ENCODE results near the gene NRBF2. TPM values are rescaled to one million over a fixed set of nuclear protein-coding genes. Genes with fewer than 3 reads are reported as not detected.
"Not testable (repeated sequence)": the region's sequence is repeated elsewhere in the genome, so short reads cannot be mapped to it uniquely, and the experiment has no call there.

The NRBF2 gene
- total RNA-seq, result 10 to 100 TPM in 6 of 10 donors, 1 to 10 TPM in 4; 8.6 to 18.2 (median 10.2) TPM
- polyA plus RNA-seq, result 10 to 100 TPM in 1 of 2 donors, 1 to 10 TPM in 1; 3.5 to 10.2 TPM
- long read RNA-seq, donor 1, transcript NRBF2-201 (4 exons, 1,853 nt), result major isoform, 16 of 17 reads
- long read RNA-seq, donor 1, partial matches to known transcripts, result 0 of 17 reads
- long read RNA-seq, donor 1, other reads (novel, unspliced or antisense), result 0 of 17 reads
- long read RNA-seq, donor 2, transcript NRBF2-201 (4 exons, 1,853 nt), result major isoform, 9 of 9 reads
- long read RNA-seq, donor 2, partial matches to known transcripts, result 0 of 9 reads
- long read RNA-seq, donor 2, other reads (novel, unspliced or antisense), result 0 of 9 reads
- long read RNA-seq, donor 3, transcript NRBF2-201 (4 exons, 1,853 nt), result major isoform, 95 of 102 reads
- long read RNA-seq, donor 3, partial matches to known transcripts, result 3 of 102 reads
- long read RNA-seq, donor 3, other reads (novel, unspliced or antisense), result 2 of 102 reads

DNA sequence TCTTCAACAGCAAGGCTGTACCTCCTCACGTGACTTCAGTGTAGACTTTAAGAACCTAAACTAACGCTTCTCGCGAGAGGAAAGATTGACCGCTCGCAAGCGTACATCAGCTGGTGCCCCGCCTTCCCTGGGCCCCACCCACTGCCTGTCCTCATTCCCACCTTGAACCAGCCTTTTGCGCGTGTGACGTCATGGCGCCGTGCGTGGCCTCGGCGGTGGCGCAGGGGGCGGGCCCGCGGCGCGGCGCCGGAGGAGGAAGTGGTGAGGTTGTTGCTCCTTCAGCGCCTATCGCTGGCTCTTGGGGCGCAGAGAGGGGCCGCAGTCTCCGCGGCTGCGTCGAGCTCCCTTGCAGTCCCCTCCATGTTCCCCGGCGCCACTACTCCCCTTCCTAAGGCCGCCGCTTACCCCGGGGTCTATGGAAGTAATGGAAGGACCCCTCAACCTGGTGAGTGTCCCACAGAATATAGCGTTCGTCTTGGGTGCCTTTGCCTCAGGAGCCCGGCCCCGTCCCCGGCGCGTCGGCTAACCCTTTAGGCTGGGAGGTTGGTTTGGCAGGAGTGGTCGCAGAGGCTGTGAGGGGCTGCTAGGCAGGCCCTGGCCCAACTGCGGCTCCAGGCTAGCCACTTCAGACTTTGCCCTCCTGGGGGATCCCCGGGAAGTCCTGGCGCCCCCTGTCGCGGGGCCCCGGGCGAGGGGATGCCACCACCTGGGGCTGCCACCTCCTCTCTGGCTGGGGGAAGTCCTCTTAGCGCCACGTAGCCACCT is at the start of gene NRBF2:
TSS of gene NRBF2 (plus strand) at position 273 of the 765 bp plus-strand sequence. CDS start at position 416, 143 bp downstream.
- ATAC-seq (peak; percentile 99 to 100 (median 100)), DNase-seq (peak; percentile 98)
- Histone ChIP-seq H3K4me1 (peaks cover 0 to 43% (median 38%) of the 10 kb centered on the region in 9 donors), H3K9me3 (no peaks in the 10 kb centered on the region), H3K4me3 (peak within 1 kb of the TSS; percentile 77 to 99 (median 94)), H3K27me3 (no peaks in the 10 kb centered on the region), H3K36me3 (peaks cover 0 to 5% (median 0%) of the 10 kb centered on the region in 9 donors), H3K27ac (peak within 1 kb of the TSS; percentile 73 to 98 (median 93))
- intact Hi-C loops (cut with DNase I), result loop anchor here in 2 of 10 donors (1.0 to 2.0 kb wide), 2 partner anchors 18 kb away; no protein-coding TSS in a partner anchor
- WGBS, 2 donors, result 0 to 1% methylated on average over 55 of the region's 55 CpGs
- peak in 6 of 9 donors; percentile 9 to 41 (median 30) for TF ChIP-seq CTCF (IDR thresholded peaks at IDR 0.05)

DNA sequence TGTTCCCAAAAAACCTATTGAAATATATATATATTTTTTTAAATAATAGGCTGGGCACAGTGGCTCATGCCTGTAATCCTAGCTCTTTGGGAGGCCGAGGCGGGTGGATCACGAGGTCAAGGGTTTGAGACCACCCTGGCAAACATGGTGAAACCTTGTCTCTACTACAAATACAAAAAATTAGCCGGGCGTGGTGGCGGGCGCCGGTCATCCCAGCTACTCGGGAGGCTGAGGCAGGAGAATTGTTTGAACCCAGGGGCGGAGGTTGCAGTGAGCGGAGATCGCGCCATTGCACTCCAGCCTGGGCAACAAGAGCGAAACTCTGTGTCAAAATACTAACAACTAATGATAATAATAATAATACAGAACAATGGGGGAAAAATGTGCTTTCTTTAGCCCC is 49.7 kb upstream of the NRBF2 start:
- H3K27ac ChIP-seq, H3K9me3 ChIP-seq, DNase-seq, H3K27me3 ChIP-seq, H3K36me3 ChIP-seq, ATAC-seq, H3K4me3 ChIP-seq: not testable (repeated sequence)
- intact Hi-C loops (cut with DNase I), result loop anchor here (2.0 to 10.0 kb wide), 11 partner anchors 71 to 821 kb away; partner anchors contain the start of gene EGR2 (in 1 of the 10)
- 92 to 96% methylated on average over 14 of the region's 14 CpGs for WGBS, 2 donors
- H3K4me1 ChIP-seq, result peaks cover 0 to 10% (median 0%) of the 10 kb centered on the region in 9 donors

DNA sequence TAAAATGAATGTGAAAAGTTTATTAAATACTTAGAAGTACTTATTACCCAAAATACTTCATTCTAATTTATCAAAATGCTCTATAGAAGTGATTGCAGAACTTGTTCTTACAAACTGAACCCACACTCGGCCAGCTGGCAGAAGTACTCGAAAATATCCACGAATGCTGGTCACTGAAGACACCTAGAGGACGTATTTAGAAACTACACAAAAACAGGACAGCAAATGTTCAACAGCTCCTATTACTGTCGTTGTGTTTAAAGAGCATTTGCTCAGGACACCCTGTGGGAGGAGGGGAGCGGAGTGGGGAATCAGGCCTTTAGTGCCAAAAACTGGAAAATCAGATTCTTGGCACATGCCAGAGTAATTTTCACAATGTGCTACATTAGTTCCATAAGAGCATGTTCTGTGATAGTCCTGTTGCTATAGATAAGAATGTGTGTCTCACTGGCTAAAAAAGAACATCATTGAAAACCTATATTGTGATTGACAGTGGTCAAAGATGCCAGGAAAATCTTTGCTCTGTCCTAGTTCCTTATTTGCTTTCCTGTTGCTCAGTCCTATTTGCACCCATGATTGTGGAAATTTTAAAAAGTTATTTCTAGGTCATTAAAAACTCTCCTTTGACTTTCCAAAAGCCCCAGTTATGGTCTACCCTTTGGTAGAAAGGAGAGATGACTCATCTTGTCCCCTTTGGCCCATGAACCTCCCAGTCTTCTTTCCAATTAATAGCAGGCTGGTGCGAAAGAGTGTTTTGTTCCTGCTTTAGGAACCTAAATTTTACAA is 49.0 kb upstream of the NRBF2 start:
- peak overlapping the region in 2 of 10 donors; percentile 3 to 39 for H3K27ac ChIP-seq
- H3K9me3 ChIP-seq, result no peaks in the 10 kb centered on the region
- intact Hi-C loops (cut with DNase I), result loop anchor here (2.0 to 10.0 kb wide), 12 partner anchors 71 to 822 kb away; partner anchors contain the start of gene EGR2 (in 1 of the 10)
- ATAC-seq (peak; percentile 69 to 91 (median 88)), DNase-seq (peak; percentile 14 to 61)
- no peak overlapping the region for H3K4me3 ChIP-seq
- no peaks in the 10 kb centered on the region for H3K36me3 ChIP-seq
- TF ChIP-seq CTCF (IDR thresholded peaks at IDR 0.05), result peak; percentile 27 to 81 (median 70)
- peaks cover 0 to 5% (median 0%) of the 10 kb centered on the region in 7 donors for H3K27me3 ChIP-seq
- H3K4me1 ChIP-seq, result peaks cover 0 to 10% (median 0%) of the 10 kb centered on the region in 9 donors
- 14 to 17% methylated on average over 7 of the region's 7 CpGs for WGBS, 2 donors

GRCh38 chr10:63084690-63085382 is 48.3 kb upstream of the NRBF2 start:
- H3K9me3 ChIP-seq, result no peaks in the 10 kb centered on the region
- 69 to 77% methylated on average over 4 of the region's 4 CpGs for WGBS, 2 donors
- ATAC-seq, result no peak
- no peaks in the 10 kb centered on the region for H3K27me3 ChIP-seq
- no peak for DNase-seq
- peaks cover 0 to 10% (median 0%) of the 10 kb centered on the region in 9 donors for H3K4me1 ChIP-seq
- peak overlapping the region in 3 of 10 donors; percentile 3 to 39 (median 10) for H3K27ac ChIP-seq
- no peaks in the 10 kb centered on the region for H3K36me3 ChIP-seq
- intact Hi-C loops (cut with DNase I), result loop anchor here (2.0 to 10.0 kb wide), 12 partner anchors 70 to 823 kb away; partner anchors contain the start of gene EGR2 (in 1 of the 10)
- H3K4me3 ChIP-seq, result no peak overlapping the region
- no peak for TF ChIP-seq CTCF (IDR thresholded peaks at IDR 0.05)
